Stimulated activated CD8-positive, alpha-beta memory T cell treated with anti-CD3 and anti-CD28 coated beads, Interleukin-4, amount 100 ng/mL, for 48 hours (primary cell): ENCODE measurements around the gene NSUN7.
A peak's percentile ranks its signal among the peaks of the same experiment; 100 is the strongest.

Source experiments
- DNase-seq: peaks from one replicate; pipeline ENCODE4 v3.0.0-alpha.2; 2020

The NSUN7 gene

GRCh38 chr4:40822420-40823166 is 72.8 kb downstream of the NSUN7 start:
- DNase-seq, result no peak

GRCh38 chr4:40825014-40825838 is 75.5 kb downstream of the NSUN7 start:
- no peak for DNase-seq

- no peak for DNase-seq
Measured at GRCh38 chr4:40826821-40827220, 77.1 kb downstream of the NSUN7 start.

- DNase-seq, result no peak
Measured at GRCh38 chr4:40827758-40828157, 78.0 kb downstream of the NSUN7 start.

- no peak for DNase-seq
Measured at GRCh38 chr4:40828661-40829060, 78.9 kb downstream of the NSUN7 start.

GRCh38 chr4:40829586-40829985 is 79.8 kb downstream of the NSUN7 start:
- no peak for DNase-seq

GRCh38 chr4:40831146-40831907 is 81.6 kb downstream of the NSUN7 start:
- DNase-seq, result no peak

- no peak for DNase-seq
Measured at GRCh38 chr4:40832175-40832574, 82.4 kb downstream of the NSUN7 start.

- DNase-seq, result no peak
Measured at GRCh38 chr4:40833212-40833611, 83.5 kb downstream of the NSUN7 start.

GRCh38 chr4:40837094-40837870 is 87.5 kb downstream of the NSUN7 start:
- DNase-seq, result no peak

- no peak for DNase-seq
Measured at GRCh38 chr4:40838742-40839141, 89.0 kb downstream of the NSUN7 start.

GRCh38 chr4:40840255-40840984 is 90.7 kb downstream of the NSUN7 start:
- no peak for DNase-seq

GRCh38 chr4:40840985-40841571 is 91.3 kb downstream of the NSUN7 start:
- peak; percentile 92 for DNase-seq

GRCh38 chr4:40842318-40842717 is 92.6 kb downstream of the NSUN7 start:
- DNase-seq, result no peak

- DNase-seq, result no peak
Measured at GRCh38 chr4:40842725-40843423, 93.1 kb downstream of the NSUN7 start.

GRCh38 chr4:40843696-40844095 is 93.9 kb downstream of the NSUN7 start:
- DNase-seq, result peak; percentile 43

- DNase-seq, result no peak
Measured at GRCh38 chr4:40844261-40844660, 94.5 kb downstream of the NSUN7 start.

GRCh38 chr4:40845154-40845835 is 95.5 kb downstream of the NSUN7 start:
- DNase-seq, result no peak

- DNase-seq, result no peak
Measured at GRCh38 chr4:40846532-40846931, 96.8 kb downstream of the NSUN7 start.

GRCh38 chr4:40848251-40848650 is 98.5 kb downstream of the NSUN7 start:
- DNase-seq, result no peak
